IPS-20b (cell line): ENCODE measurements around the gene PFKFB4.
"Not testable (repeated sequence)": the region's sequence is repeated elsewhere in the genome, so short reads cannot be mapped to it uniquely, and the experiment has no call there.

Experiments
- H3K27ac ChIP-seq: one replicate; pipeline ENCODE4 v1.5.1; 2013; ENCODE audit warnings: low read length
- H3K27me3 ChIP-seq: 2 replicates; pipeline ENCODE4 v1.6.1; 2013; ENCODE audit warnings: mild to moderate bottlenecking, low read length, inconsistent platforms; ENCODE audit not compliant: insufficient read depth
- H3K36me3 ChIP-seq: 2 replicates; pipeline ENCODE4 v1.6.1; 2013; ENCODE audit warnings: low read depth, mild to moderate bottlenecking, inconsistent platforms, low read length, moderate library complexity; ENCODE audit not compliant: insufficient read depth
- H3K4me1 ChIP-seq: 2 replicates; pipeline ENCODE4 v1.6.1; 2013; ENCODE audit warnings: mild to moderate bottlenecking, control low read depth, inconsistent platforms, low read length, moderate library complexity; ENCODE audit not compliant: insufficient read depth
- H3K4me3 ChIP-seq: 2 replicates; pipeline ENCODE4 v1.5.1; 2013; ENCODE audit warnings: mild to moderate bottlenecking, low read length, inconsistent platforms
- H3K9ac ChIP-seq: 2 replicates; pipeline ENCODE4 v1.6.1; 2013; ENCODE audit warnings: low read depth, mild to moderate bottlenecking, inconsistent platforms, low read length, moderate library complexity
- H3K9me3 ChIP-seq: 2 replicates; pipeline ENCODE4 v1.6.1; 2013; ENCODE audit warnings: mild to moderate bottlenecking, low read depth, low read length, inconsistent platforms; ENCODE audit not compliant: insufficient read depth

The PFKFB4 gene

DNA sequence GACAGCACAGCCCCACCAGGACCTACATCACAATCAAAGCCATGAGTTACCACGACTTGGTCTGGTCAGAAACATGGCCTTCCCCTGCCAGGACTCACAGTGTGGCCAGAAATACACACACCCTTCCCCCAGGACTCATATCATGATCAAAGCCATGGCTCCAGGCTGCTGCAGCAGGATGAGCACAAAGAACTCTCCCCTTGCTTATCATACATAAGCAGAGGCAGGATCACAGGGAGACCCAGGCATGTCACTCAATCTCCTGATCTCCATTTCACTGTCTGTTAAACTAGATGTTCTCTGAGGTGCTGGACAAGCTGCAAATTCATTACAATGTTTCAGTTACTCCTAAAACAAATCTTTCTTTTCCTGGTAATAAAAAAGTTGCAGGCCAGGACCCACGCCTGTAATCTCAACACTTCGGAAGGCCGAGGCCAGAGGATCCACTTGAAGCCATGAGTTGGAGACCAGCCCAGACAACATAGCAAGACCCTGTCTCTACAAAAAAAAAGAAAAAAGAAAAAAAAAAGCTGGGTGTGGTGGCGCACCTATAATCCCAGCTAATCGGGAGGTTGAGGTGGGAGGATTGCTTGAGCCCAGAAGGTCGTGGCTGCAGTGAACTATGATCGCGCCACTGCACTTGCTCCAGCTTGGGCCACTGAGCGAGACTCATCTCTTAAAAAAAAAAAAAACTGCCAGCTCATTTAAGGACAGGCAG is 1.2 kb downstream of the PFKFB4 start:
- no peaks in the 10 kb centered on the region for H3K9me3 ChIP-seq
- H3K4me1 ChIP-seq: peaks cover 3% of the 10 kb centered on the region; the same call in 1 of the 2 replicates
- H3K27ac ChIP-seq: no peak overlapping the region
- peak overlapping the region; percentile 88 for H3K4me3 ChIP-seq
- H3K27me3 ChIP-seq: no peaks in the 10 kb centered on the region
- 0 out of 2 replicates have a peak, but pooled peaks cover 4% of the 10 kb centered on the region for H3K36me3 ChIP-seq
- peak overlapping the region; percentile 51; the same call in 1 of the 2 replicates for H3K9ac ChIP-seq

DNA sequence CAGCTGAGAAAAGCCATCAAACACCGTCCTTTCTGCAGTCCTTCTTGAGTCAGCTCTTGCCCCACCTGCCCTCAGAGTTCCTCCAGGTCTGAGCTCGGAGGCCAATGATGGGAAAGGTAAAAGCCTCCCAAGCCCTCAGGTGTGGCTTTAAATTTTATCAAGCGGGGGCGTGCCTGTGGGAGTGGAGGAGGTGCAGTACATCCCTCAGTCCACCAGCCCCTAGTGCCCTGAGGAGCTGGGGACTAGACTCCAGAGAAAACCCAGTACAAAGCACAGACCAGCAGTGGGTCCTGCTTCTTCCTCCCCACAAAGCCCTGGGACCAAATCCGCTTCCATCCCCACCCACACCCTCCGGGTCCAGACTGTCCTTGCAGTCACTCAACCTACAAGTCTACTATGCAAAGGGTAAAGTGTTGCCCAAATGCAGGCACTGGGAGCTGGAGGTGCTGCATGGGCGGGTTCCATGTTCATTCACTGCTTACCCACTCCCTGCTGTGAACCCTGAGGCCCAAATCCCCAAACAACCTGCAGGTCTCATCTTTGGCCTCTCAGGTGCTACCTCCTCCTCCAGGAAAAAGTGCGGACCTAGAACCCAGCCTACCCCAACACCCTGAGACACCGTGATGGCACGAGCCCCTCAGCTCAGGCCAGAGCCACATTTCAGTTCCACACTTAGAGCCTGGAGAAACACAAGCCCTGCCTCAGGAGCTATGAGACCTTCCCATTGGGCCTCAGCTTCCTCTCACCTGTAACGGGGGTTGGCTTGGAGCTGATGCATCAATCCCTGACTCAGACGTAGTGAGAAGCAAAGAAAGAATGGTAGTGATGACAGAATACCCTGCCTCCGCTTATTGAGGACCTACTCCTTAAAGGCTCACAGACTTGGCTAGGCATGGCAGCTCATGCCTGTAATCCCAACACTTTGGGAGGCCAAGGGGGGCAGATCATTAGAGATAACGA is 2.4 kb downstream of the PFKFB4 start:
- H3K9me3 ChIP-seq: no peaks in the 10 kb centered on the region
- 0 out of 2 replicates have a peak, but pooled peaks cover 4% of the 10 kb centered on the region for H3K36me3 ChIP-seq
- no peak overlapping the region for H3K9ac ChIP-seq
- no peak overlapping the region for H3K27ac ChIP-seq
- H3K4me1 ChIP-seq: peaks cover 3% of the 10 kb centered on the region; the same call in 1 of the 2 replicates
- H3K27me3 ChIP-seq: no peaks in the 10 kb centered on the region
- no peak overlapping the region for H3K4me3 ChIP-seq

DNA sequence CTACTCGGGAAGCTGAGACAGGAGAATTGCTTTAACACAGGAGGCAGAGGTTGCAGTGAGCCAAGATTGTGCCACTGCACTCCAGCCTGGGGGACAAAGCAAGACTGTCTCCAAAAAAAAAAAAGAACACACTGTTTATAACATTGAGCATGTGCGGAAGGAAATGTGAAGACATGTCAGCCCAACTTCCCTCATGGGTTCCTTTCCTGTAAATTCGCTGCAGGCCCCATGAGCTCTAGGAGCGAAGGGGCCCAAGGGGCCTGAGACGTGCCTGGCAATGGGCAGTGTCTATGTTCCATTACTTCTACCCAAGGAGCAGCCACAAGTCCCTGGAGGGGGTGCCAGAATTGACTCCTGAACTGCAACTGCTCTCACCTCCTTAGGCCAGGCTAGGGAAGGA is 3.2 kb downstream of the PFKFB4 start:
- Histone ChIP-seq H3K27me3 (no peaks in the 10 kb centered on the region), H3K4me3 (no peak overlapping the region), H3K36me3 (0 out of 2 replicates have a peak, but pooled peaks cover 4% of the 10 kb centered on the region), H3K9ac (no peak overlapping the region), H3K4me1 (peaks cover 3% of the 10 kb centered on the region; the same call in 1 of the 2 replicates), H3K27ac (no peak overlapping the region), H3K9me3 (no peaks in the 10 kb centered on the region)

DNA sequence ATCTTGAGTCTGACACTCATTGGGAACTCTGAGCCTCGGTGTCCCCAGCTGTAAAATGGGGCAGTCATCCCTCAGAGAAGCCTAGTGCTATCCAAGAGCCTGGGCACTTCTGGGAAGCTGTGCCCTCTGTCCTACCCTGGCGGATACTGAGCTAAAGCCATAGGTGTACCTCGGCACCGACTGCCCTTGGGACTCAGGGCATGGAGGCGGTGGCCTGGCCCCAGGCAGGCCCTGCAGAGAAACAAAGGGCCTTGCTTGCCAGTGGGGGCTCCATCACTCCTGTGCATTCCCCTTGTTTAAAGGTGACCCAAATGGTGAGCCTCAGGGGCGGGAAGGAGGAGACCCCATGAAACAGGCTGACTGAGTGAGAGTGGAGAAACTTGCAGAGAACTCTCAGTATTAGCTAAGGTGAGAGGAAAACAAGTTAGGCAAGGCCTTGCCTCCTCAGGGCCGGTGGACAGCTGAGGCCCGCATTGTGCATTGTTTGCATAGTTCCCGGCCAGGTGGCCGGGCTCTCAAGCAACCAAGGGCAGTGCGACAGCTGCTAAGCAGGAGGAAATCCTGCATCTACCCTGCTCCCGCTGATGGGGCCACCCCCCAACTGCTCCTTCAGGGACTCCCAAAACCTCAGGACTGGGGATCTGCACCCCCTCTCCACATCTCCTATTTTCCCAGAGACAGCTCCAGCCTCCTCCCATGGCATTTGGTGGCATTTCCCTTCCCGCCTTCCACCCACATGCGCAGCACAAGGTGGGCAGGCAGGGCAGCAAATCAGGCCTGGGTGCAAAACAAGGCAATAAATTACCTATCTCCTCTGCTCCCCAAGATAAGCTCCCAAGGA is 4.3 kb downstream of the PFKFB4 start:
- Histone ChIP-seq H3K9me3 (no peaks in the 10 kb centered on the region), H3K4me3 (no peak overlapping the region), H3K9ac (peak overlapping the region; percentile 31; the same call in 1 of the 2 replicates), H3K36me3 (peaks cover 11% of the 10 kb centered on the region; the same call in 1 of the 2 replicates), H3K27ac (no peak overlapping the region), H3K4me1 (peaks cover 3% of the 10 kb centered on the region; the same call in 1 of the 2 replicates), H3K27me3 (no peaks in the 10 kb centered on the region)

DNA sequence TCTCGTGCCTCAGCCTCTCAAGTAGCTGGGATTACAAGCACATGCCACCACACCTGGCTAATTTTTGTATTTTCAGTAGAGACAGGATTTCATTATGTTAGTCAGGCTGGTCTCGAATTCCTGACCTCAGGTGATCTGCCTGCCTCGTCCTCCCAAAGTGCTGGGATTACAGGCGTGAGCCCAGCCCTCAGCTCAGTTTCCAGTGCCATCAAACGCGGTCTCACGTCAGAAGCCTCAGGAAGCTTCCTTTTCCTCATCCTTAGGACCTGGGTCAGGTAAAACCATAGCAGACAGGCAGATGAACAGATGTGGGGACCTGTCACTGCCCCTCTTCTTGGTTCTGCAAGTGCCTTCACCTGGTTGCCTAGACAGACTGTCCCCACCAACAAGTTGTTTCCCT is 5.0 kb downstream of the PFKFB4 start:
- not testable (repeated sequence) for H3K4me1 ChIP-seq, H3K9me3 ChIP-seq, H3K27me3 ChIP-seq, H3K9ac ChIP-seq, H3K4me3 ChIP-seq, H3K27ac ChIP-seq
- H3K36me3 ChIP-seq: peaks cover 18% of the 10 kb centered on the region

DNA sequence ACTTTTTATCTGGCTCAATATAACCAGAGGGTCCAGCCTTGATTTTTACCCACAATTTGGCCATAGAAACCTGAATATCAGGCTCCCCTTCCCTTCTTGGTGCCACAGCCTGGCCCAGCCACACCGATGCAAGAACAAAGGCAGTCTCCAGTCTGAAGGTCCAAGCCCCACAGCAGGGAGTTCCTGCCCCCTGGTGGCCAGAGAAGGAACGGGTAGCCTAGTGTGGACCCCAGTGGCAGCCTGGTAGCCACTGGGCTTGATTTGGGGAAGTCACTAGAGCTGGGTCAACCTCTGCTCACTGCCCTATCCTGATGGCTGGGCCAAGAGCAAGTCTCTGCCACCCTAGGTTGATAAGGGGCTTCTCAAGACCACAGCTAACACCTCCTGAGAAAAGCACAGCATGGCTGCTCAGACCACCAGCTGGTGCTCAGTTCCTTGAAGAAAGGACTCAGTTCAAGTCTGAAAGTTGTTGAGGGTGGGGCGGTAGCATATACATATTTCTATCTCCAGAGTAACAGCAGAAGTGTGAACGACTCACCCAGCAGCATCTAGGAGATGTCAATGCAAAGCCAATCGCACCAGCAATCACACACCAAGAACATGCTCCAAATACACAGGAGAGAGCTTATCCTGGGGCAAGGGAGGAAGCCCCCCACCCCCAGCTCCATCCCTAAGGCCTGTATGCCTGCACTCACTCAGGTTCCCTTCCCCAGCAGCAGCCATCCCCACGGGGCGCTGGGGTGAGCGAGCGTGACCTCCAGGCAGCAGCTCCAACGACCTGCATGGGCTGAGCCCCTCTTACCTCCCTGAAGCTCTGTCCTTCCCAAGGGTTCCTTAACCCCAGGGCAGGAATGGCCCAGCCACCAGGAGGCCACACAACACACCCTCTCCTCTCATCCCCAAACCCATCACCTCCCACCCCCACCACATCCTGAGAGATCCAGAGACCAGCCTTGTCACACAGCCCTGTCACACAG is 7.6 kb downstream of the PFKFB4 start:
- Histone ChIP-seq H3K9me3 (no peaks in the 10 kb centered on the region), H3K36me3 (peaks cover 22% of the 10 kb centered on the region), H3K27ac (peak overlapping the region; percentile 28), H3K4me1 (no peaks in the 10 kb centered on the region), H3K4me3 (no peak overlapping the region), H3K27me3 (no peaks in the 10 kb centered on the region), H3K9ac (no peak overlapping the region)

DNA sequence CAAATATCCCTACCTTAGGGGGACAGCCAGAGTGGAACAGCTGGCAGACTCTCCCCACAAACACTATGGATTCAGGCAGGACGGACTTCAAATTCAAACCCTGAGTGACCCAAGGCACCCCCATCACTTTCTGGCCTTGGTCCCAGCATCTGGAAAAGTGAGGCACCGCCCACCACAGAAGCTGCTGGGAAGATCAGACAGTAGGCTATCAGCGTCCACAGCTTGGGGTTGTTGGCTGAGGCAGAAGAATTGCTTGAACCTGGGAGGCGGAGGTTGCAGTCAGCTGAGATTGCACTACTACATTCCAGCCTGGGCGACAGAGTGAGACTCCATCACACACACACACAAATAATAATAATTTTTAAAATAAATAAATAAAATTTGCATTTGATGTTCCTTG is 8.5 kb downstream of the PFKFB4 start:
- no peak overlapping the region for H3K4me3 ChIP-seq
- H3K27ac ChIP-seq: no peak overlapping the region
- no peaks in the 10 kb centered on the region for H3K9me3 ChIP-seq
- H3K4me1 ChIP-seq: no peaks in the 10 kb centered on the region
- H3K36me3 ChIP-seq: peaks cover 25% of the 10 kb centered on the region
- no peak overlapping the region for H3K9ac ChIP-seq
- no peaks in the 10 kb centered on the region for H3K27me3 ChIP-seq

DNA sequence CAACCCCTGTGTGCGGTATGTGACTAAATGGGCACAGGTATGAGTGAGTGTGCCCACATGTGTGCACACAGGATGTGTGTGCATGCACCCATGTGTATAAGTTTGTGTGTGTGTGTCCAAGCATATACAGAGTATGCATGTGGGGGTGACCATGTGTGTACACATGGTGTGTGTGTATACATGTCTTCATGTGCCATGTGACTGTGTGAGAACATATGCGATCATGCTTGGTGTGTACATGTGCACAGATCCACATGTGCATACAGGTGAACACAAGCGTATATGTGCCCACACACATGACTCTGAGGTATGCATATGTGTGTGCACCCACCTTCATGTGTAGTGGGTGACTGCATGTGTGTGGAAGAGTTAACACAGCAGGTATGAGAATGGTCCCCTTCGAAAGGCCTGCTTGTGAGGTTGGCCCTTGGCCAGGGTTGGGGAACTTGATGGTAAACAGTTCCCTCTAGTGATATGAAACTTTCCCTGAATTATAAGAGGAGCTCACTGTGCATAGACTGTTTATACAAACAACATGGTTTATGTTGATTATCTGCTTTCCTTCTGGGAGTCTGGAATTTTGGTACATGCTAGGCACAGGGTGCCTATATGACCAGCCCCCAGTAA is 10.3 kb downstream of the PFKFB4 start:
- H3K4me1 ChIP-seq: no peaks in the 10 kb centered on the region
- H3K9ac ChIP-seq: no peak overlapping the region
- peaks cover 29% of the 10 kb centered on the region for H3K36me3 ChIP-seq
- H3K4me3 ChIP-seq: no peak overlapping the region
- H3K27ac ChIP-seq: no peak overlapping the region
- H3K27me3 ChIP-seq: no peaks in the 10 kb centered on the region
- H3K9me3 ChIP-seq: no peaks in the 10 kb centered on the region

DNA sequence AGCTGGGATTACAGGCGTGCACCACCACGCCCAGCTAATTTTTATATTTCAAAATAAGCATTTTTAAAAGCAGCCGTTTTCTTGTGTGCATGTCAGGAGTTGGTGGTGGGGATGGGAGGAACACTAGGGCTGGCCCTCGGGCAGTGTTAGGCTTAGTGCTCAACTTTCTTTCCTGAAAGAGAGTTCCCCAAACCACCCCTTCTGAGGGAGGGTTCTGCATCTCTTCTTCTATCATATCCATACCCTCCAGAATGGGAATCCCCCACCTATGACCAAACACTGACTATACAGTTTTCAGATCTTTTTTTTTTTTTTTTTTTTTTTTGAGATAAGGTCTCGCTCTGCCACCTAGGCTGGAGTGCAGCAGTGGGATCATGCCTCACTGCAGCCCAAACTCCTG is 12.5 kb downstream of the PFKFB4 start:
- no peak overlapping the region for H3K27ac ChIP-seq
- H3K4me1 ChIP-seq: no peaks in the 10 kb centered on the region
- H3K9ac ChIP-seq: no peak overlapping the region
- no peak overlapping the region for H3K4me3 ChIP-seq
- H3K36me3 ChIP-seq: peaks cover 29% of the 10 kb centered on the region
- H3K9me3 ChIP-seq: no peaks in the 10 kb centered on the region
- H3K27me3 ChIP-seq: no peaks in the 10 kb centered on the region

DNA sequence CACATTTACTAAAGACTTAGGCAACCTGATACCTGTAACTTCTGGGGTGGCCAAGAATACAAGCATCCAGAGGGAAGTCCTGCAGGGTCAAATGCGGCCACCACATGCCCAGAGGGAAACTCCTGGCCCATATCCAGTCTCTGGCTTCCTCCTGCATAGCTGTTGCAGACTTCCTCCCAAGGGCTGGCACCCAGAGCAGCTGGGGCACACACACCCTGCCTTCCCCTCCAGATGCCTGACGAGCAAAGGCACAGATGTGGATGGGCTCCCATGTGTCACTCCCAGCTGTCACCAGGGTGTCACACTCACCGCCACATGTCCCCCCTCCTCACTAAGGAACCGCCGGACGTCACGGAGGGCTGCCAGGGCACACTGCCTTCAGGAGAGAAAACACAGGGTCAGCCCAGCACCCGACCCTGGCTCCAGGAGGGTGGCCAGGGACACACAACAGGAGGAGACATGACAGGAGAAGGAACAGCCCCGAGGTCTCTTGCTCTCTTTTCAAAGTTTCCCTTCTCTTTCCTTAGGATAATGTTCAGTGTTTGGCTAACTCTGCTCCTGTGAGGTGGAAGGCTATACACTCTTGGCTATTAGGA is 13.2 kb downstream of the PFKFB4 start:
- Histone ChIP-seq H3K9me3 (no peaks in the 10 kb centered on the region), H3K27me3 (no peaks in the 10 kb centered on the region), H3K36me3 (peaks cover 29% of the 10 kb centered on the region), H3K9ac (no peak overlapping the region), H3K4me3 (no peak overlapping the region), H3K27ac (no peak overlapping the region), H3K4me1 (no peaks in the 10 kb centered on the region)
